Neural progenitor cell (in vitro differentiated cells): ENCODE data around the gene LSM14A. TPM values are rescaled to one million over a fixed set of nuclear protein-coding genes. Genes with fewer than 3 reads are reported as not detected.

ENCODE experiments used
- DNase-seq: peaks from one replicate; pipeline ENCODE4 v3.0.0-alpha.2; 2016; ENCODE audit warnings: low spot score
- H2AFZ ChIP-seq: fragments of 200-600 bp; sonication (generic); replicated peaks from 2 replicates; pipeline ENCODE4 v1.6.1; 2016; ENCODE audit warnings: antibody characterized with exemption
- H3F3A ChIP-seq: fragments of 200-600 bp; sonication (generic); 2 replicates; pipeline ENCODE4 v1.6.1; 2016; ENCODE audit warnings: antibody characterized with exemption, low read depth
- H3K27ac ChIP-seq: fragments of 200-600 bp; sonication (generic); 2 replicates; pipeline ENCODE4 v1.5.1; 2016; ENCODE audit warnings: mild to moderate bottlenecking
- H3K27me3 ChIP-seq: fragments of 200-600 bp; sonication (generic); 2 replicates; pipeline ENCODE4 v1.6.1; 2016; ENCODE audit warnings: mild to moderate bottlenecking, moderate library complexity
- H3K36me3 ChIP-seq: fragments of 200-600 bp; sonication (generic); 2 replicates; pipeline ENCODE4 v1.5.1; 2016
- H3K4me1 ChIP-seq: fragments of 200-600 bp; sonication (generic); 2 replicates; pipeline ENCODE4 v1.6.1; 2016; ENCODE audit warnings: mixed run types
- H3K4me2 ChIP-seq: fragments of 200-600 bp; sonication (generic); 2 replicates; pipeline ENCODE4 v1.6.1; 2016
- H3K4me3 ChIP-seq: fragments of 200-600 bp; sonication (generic); 2 replicates; pipeline ENCODE4 v1.5.1; 2016
- H3K79me2 ChIP-seq: fragments of 200-600 bp; sonication (generic); 2 replicates; pipeline ENCODE4 v1.6.1; 2016; ENCODE audit warnings: low read depth
- H3K9ac ChIP-seq: fragments of 200-600 bp; sonication (generic); 2 replicates; pipeline ENCODE4 v1.6.1; 2016
- H3K9me3 ChIP-seq: fragments of 200-600 bp; sonication (generic); 2 replicates; pipeline ENCODE4 v1.5.1; 2016; ENCODE audit warnings: low read depth
- H4K20me1 ChIP-seq: fragments of 200-600 bp; sonication (generic); 2 replicates; pipeline ENCODE4 v1.6.1; 2016; ENCODE audit warnings: low read depth
- H3K27ac Mint-ChIP-seq: 3 replicates; pipeline ENCODE4 v1.8.0; 2021; ENCODE audit warnings: mixed read lengths
- H3K27me3 Mint-ChIP-seq: 2 replicates; pipeline ENCODE4 v1.8.0; 2022; ENCODE audit warnings: low read depth, mild to moderate bottlenecking, inconsistent platforms, moderate library complexity, mixed read lengths; ENCODE audit not compliant: insufficient read depth
- H3K36me3 Mint-ChIP-seq: 3 replicates; pipeline ENCODE4 v1.8.0; 2021; ENCODE audit warnings: mixed read lengths
- H3K4me1 Mint-ChIP-seq: 3 replicates; pipeline ENCODE4 v1.8.0; 2021; ENCODE audit warnings: mixed read lengths
- H3K4me3 Mint-ChIP-seq: 3 replicates; pipeline ENCODE4 v1.8.0; 2021; ENCODE audit warnings: mild to moderate bottlenecking, moderate library complexity, mixed read lengths
- H3K9me3 Mint-ChIP-seq: 3 replicates; pipeline ENCODE4 v1.8.0; 2020; ENCODE audit warnings: mixed read lengths
- EZH2 ChIP-seq: fragments of 200-600 bp; sonication (generic); IDR thresholded peaks from 2 replicates; pipeline ENCODE4 v1.6.1; 2017; ENCODE audit warnings: antibody characterized with exemption, mild to moderate bottlenecking, moderate library complexity
- EZH2phosphoT487 ChIP-seq: fragments of 200-600 bp; sonication (generic); IDR thresholded peaks from 2 replicates; pipeline ENCODE4 v1.6.1; 2017; ENCODE audit warnings: antibody characterized with exemption
- total RNA-seq: library from RNA; depleted of rRNA; stranded (reverse); fragments of >200 nt; gene quantifications from 2 replicates; pipeline ENCODE4 v1.2.3, GENCODE V29; 2015; ENCODE audit warnings: low replicate concordance
- TF ChIP-seq, protein P1 (sequence below): fragments of 200-600 bp; sonication (generic); IDR thresholded peaks from 2 replicates; pipeline ENCODE4 v1.5.1; 2017; ENCODE audit warnings: antibody characterized with exemption, mild to moderate bottlenecking

Gene LSM14A
- total RNA-seq, 1 donor from 2014 or later: 152 TPM

DNA sequence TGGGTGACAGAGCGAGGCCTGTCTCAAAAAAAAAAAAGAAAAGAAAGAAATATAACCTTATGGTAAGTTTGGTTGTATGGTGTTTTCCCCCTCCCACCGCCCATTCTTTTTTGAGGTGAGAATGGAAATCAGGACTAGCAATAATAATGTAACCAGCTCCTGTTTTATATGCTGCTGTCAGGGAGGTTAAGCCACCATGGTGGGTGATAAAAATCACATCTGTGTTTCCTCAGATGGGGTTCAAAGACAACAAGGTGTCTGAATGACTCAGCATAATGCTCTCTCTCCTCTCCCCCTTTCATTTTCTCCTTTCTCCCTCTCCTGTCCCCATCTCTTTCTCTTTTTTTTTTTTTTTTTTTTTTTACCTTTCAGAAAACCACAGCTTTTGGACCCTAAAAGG is 53.7 kb downstream of the LSM14A start:
- Histone ChIP-seq H4K20me1 (peaks cover 7% of the 10 kb centered on the region), H3K9me3 (no peaks in the 10 kb centered on the region), H3K36me3 (peaks cover 36% of the 10 kb centered on the region), H3K4me3 (no peak overlapping the region), H3K9ac (no peak overlapping the region), H3K4me2 (no peak overlapping the region), H3K27ac (no peak overlapping the region), H3F3A (peaks cover 19% of the 10 kb centered on the region), H2AFZ (no peak overlapping the region), H3K79me2 (peaks cover 10% of the 10 kb centered on the region), H3K4me1 (no peaks in the 10 kb centered on the region), H3K27me3 (no peaks in the 10 kb centered on the region)
- Mint-ChIP-seq H3K36me3 (peaks cover 48% of the 10 kb centered on the region), H3K4me1 (no peaks in the 10 kb centered on the region), H3K4me3 (no peak overlapping the region), H3K27ac (no peak overlapping the region), H3K27me3 (peaks cover 4% of the 10 kb centered on the region), H3K9me3 (no peaks in the 10 kb centered on the region)
- no peak for TF ChIP-seq EZH2
- no peak for DNase-seq

DNA sequence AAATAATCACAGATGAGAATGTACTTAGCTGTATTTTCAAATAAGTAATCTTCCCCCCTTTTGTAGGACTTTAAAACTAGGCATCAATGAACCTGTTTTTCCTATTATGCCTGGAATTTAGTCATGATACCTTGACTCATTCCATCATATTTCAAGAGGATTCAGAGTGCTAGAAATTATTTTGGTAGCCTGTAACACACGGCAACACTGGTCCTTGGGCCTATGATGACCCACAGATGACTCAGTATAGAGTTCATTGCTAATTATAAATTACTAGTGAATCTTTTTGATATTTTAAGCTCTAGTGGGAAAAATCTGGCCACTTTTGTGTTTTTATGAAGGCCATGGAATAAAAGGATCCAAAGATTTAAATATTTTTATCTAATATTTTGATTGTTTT is 56.0 kb downstream of the LSM14A start:
- no peak overlapping the region for H3K27ac Mint-ChIP-seq
- H3K9me3 Mint-ChIP-seq: no peaks in the 10 kb centered on the region
- H3K9ac ChIP-seq: no peak overlapping the region
- peaks cover 4% of the 10 kb centered on the region for H3K27me3 Mint-ChIP-seq
- peaks cover 35% of the 10 kb centered on the region for H3K36me3 Mint-ChIP-seq
- H3K36me3 ChIP-seq: peaks cover 26% of the 10 kb centered on the region
- no peaks in the 10 kb centered on the region for H3K9me3 ChIP-seq
- DNase-seq: no peak
- no peaks in the 10 kb centered on the region for H3K4me1 ChIP-seq
- H4K20me1 ChIP-seq: peaks cover 8% of the 10 kb centered on the region
- no peaks in the 10 kb centered on the region for H3K79me2 ChIP-seq
- no peak overlapping the region for H2AFZ ChIP-seq
- H3F3A ChIP-seq: peaks cover 27% of the 10 kb centered on the region
- no peak overlapping the region for H3K4me3 Mint-ChIP-seq
- peaks cover 10% of the 10 kb centered on the region for H3K4me1 Mint-ChIP-seq
- no peak overlapping the region for H3K4me3 ChIP-seq
- TF ChIP-seq, protein P1, sequence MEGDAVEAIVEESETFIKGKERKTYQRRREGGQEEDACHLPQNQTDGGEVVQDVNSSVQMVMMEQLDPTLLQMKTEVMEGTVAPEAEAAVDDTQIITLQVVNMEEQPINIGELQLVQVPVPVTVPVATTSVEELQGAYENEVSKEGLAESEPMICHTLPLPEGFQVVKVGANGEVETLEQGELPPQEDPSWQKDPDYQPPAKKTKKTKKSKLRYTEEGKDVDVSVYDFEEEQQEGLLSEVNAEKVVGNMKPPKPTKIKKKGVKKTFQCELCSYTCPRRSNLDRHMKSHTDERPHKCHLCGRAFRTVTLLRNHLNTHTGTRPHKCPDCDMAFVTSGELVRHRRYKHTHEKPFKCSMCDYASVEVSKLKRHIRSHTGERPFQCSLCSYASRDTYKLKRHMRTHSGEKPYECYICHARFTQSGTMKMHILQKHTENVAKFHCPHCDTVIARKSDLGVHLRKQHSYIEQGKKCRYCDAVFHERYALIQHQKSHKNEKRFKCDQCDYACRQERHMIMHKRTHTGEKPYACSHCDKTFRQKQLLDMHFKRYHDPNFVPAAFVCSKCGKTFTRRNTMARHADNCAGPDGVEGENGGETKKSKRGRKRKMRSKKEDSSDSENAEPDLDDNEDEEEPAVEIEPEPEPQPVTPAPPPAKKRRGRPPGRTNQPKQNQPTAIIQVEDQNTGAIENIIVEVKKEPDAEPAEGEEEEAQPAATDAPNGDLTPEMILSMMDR: no peak
- no peak for TF ChIP-seq EZH2phosphoT487
- no peak for TF ChIP-seq EZH2
- H3K27me3 ChIP-seq: no peaks in the 10 kb centered on the region
- no peak overlapping the region for H3K4me2 ChIP-seq
- H3K27ac ChIP-seq: no peak overlapping the region

DNA sequence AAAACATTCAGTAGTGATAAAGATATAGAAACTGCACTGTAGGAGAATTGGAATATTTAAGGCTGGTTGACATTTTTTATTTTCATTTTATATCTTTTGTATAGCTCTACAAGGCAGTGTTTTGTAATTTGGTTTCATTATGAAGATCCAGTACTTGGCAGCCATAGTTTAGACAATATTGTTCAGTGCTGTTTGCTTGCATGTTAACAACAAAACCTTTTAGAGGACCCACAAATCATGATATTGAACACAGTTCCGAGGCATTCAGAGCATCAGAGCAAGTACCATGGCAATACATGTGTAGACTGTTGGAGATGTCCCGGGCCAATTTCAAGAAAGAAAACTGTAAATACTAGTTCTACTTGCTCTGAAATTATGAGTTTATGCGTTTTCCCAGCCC is 56.5 kb downstream of the LSM14A start:
- H3K9ac ChIP-seq: no peak overlapping the region
- H3K4me1 ChIP-seq: no peaks in the 10 kb centered on the region
- H3K27ac ChIP-seq: no peak overlapping the region
- H3K9me3 ChIP-seq: no peaks in the 10 kb centered on the region
- H3K9me3 Mint-ChIP-seq: no peaks in the 10 kb centered on the region
- DNase-seq: no peak
- H3K36me3 ChIP-seq: peaks cover 26% of the 10 kb centered on the region
- H3K27me3 Mint-ChIP-seq: peaks cover 4% of the 10 kb centered on the region
- H3K4me3 ChIP-seq: no peak overlapping the region
- H3F3A ChIP-seq: peaks cover 32% of the 10 kb centered on the region
- peaks cover 8% of the 10 kb centered on the region for H4K20me1 ChIP-seq
- H3K27ac Mint-ChIP-seq: no peak overlapping the region
- peaks cover 32% of the 10 kb centered on the region for H3K36me3 Mint-ChIP-seq
- no peaks in the 10 kb centered on the region for H3K27me3 ChIP-seq
- peaks cover 10% of the 10 kb centered on the region for H3K4me1 Mint-ChIP-seq
- TF ChIP-seq, protein P1: no peak
- no peak for TF ChIP-seq EZH2
- TF ChIP-seq EZH2phosphoT487: no peak
- no peak overlapping the region for H3K4me3 Mint-ChIP-seq
- no peaks in the 10 kb centered on the region for H3K79me2 ChIP-seq
- no peak overlapping the region for H2AFZ ChIP-seq
- H3K4me2 ChIP-seq: no peak overlapping the region

DNA sequence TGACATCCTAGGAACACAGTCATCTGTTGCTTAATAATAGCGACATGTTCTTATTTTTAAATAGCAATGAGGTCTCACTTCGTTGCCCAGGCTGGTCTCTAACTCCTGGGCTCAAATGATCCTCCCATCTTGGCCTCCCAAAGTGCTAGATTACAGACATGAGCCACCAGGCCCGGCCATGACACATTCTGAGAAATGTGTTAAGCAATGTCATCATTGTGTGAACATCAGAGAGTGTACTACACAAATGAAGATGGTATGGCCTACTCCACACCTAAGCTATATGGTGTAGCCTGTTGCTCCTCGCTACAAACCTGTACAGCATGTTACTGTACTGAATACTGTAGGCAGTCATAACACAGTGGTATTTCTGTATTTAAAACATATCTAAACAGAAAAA is 57.4 kb downstream of the LSM14A start:
- Histone ChIP-seq H4K20me1 (peaks cover 8% of the 10 kb centered on the region), H3K4me2 (no peak overlapping the region), H2AFZ (no peak overlapping the region), H3K9me3 (no peaks in the 10 kb centered on the region), H3K36me3 (peaks cover 24% of the 10 kb centered on the region), H3K9ac (no peak overlapping the region), H3K4me1 (no peaks in the 10 kb centered on the region), H3F3A (peaks cover 32% of the 10 kb centered on the region), H3K4me3 (no peak overlapping the region), H3K79me2 (no peaks in the 10 kb centered on the region), H3K27ac (no peak overlapping the region), H3K27me3 (no peaks in the 10 kb centered on the region)
- Mint-ChIP-seq H3K4me1 (peaks cover 10% of the 10 kb centered on the region), H3K27ac (no peak overlapping the region), H3K9me3 (no peaks in the 10 kb centered on the region), H3K36me3 (peaks cover 27% of the 10 kb centered on the region), H3K4me3 (no peak overlapping the region), H3K27me3 (peaks cover 4% of the 10 kb centered on the region)
- no peak for TF ChIP-seq EZH2phosphoT487
- TF ChIP-seq, protein P1: no peak
- no peak for TF ChIP-seq EZH2
- DNase-seq: no peak
